ENCODE data around the gene BCS1L.
A peak's percentile ranks its signal among the peaks of the same experiment; 100 is the strongest.

Gene BCS1L, protein sequence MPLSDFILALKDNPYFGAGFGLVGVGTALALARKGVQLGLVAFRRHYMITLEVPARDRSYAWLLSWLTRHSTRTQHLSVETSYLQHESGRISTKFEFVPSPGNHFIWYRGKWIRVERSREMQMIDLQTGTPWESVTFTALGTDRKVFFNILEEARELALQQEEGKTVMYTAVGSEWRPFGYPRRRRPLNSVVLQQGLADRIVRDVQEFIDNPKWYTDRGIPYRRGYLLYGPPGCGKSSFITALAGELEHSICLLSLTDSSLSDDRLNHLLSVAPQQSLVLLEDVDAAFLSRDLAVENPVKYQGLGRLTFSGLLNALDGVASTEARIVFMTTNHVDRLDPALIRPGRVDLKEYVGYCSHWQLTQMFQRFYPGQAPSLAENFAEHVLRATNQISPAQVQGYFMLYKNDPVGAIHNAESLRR

DNA sequence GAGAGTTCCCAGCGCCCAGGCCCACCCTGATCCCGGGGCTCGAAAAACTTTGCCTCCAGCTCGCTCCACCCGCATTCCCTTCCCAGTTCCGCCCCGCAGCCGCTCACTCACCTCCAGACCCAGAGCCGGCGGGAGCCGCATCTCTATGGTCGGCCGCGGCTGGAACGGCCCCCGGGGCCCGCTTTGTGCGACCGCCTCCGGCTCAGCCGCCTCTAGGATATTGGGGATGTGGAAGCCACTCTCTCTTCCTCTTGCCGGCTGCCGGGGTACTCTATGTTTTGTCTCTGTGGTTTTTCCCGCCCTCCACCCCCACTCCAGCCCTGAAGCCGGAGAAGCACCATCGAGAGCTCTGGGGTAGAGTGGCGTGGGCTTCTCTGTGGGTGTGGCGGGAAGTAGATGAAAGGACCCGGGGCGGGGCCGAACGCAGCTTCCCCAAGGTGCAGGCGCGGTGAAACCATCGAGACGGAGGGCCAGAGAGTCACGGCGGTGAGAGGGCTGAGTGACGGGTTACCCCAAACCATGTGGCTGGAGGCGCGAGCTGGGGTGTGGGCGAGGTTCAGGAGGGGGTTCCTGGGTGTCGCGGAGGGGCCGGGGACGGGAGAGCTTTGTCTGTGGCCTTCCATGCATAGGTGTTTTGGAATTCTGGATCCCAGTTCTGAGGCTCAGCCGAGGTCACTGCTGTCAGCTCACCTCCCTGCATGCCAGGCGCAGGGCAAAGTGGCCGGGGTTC, at the start of gene BCS1L, which contains the start of gene ZNF142:
BCS1L (plus strand) TSS at position 426 of the 730 bp plus-strand sequence. CDS start 1,305 bp downstream, outside the sequence.
ZNF142 (minus strand) TSS at position 366 of the 730 bp plus-strand sequence. CDS start 3,194 bp downstream, outside the sequence.
- peak; percentile 93 for DNase-seq (ENCODE audit: low spot score)

DNA sequence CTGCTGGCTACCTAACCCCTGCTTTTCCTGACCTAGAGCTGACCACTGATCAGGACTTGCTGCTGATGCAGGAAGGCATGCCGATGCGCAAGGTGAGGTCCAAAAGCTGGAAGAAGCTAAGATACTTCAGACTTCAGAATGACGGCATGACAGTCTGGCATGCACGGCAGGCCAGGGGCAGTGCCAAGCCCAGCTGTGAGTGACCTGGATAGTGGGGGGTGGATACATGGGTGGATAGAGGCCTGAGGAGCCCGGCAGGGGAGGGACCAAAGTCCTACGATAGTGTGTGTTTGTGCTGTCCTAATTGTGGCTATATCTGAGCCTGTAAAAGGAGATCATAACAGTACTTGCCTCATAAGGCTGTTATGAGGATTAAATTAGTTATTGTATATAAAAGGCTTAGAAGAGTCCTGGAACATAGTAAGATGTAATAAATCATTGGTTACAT, 43.6 kb upstream of the BCS1L start:
- DNase-seq (ENCODE audit: low spot score), result no peak

DNA sequence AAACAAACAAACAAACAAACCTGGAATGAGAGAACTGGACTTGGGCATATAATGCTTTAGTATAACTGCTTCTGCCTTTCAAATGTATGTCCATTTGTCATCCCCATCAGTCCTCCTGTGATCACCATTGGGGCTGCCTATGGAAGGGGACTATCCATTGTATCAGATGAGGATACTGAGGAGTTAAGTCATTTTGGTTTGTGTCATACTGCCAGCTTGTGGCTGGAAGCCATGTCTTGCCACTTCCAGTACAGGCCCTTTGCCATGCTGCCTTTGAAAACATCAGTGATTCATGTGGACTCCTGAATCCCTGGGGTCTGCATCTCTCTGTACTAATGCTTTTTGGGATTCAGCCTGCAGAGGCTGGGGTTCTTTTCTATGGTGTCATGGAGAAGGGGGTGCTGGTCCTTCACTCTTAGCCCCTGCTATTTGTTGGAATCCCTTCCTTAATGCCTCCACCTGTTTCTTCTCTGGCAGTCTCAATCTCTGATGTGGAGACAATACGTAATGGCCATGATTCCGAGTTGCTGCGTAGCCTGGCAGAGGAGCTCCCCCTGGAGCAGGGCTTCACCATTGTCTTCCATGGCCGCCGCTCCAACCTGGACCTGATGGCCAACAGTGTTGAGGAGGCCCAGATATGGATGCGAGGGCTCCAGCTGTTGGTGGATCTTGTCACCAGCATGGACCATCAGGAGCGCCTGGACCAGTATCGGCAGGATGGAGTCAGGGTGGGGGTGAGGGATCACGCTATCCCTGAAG, 41.2 kb upstream of the BCS1L start:
- peak; percentile 49 for DNase-seq (ENCODE audit: low spot score)

DNA sequence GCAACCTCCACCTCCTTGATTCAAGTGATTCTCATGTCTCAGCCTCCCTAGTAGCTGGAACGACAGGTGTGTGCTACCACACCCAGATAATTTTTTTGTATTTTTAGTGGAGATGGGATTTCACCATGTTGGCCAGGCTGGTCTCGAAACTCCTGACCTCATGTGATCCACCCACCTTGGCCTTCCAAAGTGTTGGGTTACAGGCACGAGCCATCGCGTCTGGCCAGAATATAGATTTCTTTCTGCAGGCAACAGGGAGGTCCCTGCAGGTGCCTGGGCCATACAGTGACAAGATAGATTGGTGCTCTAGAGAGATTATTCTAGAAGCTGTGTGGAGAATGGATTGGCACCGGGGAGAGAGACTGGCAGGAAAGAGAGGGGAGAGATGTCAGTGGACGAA, 38.5 kb upstream of the BCS1L start:
- DNase-seq (ENCODE audit: low spot score), result no peak

DNA sequence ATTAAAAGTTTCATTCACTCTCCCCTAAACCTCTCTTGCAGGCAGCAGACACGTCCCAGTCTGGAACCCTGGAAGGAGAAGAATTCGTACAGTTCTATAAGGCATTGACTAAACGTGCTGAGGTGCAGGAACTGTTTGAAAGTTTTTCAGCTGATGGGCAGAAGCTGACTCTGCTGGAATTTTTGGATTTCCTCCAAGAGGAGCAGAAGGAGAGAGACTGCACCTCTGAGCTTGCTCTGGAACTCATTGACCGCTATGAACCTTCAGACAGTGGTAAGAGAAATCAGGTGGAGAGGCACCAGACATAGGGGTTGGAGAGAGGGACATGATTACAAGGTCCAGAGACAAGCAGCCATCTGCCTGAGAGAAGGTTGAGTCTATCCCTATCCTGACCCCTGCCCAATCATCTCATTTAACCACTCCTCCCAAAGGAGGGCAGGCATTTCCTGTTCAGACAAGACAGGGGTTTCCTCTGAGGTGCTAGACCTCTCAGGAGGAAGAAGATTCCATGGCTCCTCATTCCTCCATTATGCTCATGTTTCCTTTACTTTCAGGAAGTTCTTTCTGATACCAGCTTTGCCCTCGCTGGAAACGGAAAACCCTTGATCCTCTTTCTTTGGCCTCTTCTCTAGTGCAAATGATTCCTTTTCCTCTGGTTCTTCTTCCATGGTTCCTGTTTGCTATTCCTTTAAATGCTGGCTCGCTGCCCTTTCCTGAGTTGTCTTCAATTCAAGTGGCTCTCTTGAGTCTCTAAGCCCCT, 36.7 kb upstream of the BCS1L start:
- DNase-seq (ENCODE audit: low spot score), result no peak

DNA sequence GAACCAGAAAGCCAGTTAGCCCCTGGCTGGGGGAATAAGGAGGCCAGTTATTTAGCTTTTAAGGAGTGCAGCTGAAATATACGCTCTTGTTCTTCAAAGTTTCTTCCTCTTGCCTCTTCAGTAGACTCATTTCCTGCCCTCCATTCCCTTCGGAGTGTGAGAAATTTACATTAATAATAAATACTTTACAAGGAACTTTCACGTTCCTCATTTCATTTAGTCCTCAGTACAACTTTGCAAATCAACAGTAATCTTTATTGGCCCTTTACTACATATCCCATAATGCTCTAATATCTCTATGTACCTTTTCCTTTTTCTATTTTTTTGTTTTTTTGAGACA, 36.1 kb upstream of the BCS1L start:
- DNase-seq (ENCODE audit: low spot score), result no peak

DNA sequence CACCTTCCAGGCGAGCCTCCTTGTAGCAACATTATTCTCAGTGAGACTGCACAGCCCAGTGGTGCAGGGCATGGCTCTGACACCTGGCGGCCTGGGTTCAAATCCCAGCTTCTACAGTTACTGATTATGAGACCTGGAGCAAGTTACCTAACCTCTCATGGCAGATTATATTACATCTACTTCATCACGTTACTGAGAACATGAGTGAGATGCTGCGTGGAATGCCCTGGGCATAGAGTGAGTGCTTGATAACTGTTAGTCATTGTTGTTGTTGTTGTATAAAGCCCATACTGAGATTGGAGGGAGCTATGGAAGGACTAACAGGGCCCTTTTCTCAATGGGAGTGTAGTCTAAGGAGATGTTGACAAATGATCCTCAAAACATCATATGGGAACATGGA, 33.1 kb upstream of the BCS1L start:
- no peak for DNase-seq (ENCODE audit: low spot score)

DNA sequence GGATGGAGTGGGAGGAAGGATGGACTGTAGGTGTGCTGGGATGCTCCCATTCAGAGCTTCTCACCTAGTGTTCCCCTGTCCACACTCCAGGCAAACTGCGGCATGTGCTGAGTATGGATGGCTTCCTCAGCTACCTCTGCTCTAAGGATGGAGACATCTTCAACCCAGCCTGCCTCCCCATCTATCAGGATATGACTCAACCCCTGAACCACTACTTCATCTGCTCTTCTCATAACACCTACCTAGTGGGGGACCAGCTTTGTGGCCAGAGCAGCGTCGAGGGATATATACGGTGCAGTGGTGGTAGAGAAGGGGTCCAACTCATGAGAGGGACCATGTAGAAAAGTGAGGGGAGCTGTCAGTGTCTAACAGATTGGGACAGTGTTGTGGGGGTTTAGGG, 31.5 kb upstream of the BCS1L start:
- no peak for DNase-seq (ENCODE audit: low spot score)

DNA sequence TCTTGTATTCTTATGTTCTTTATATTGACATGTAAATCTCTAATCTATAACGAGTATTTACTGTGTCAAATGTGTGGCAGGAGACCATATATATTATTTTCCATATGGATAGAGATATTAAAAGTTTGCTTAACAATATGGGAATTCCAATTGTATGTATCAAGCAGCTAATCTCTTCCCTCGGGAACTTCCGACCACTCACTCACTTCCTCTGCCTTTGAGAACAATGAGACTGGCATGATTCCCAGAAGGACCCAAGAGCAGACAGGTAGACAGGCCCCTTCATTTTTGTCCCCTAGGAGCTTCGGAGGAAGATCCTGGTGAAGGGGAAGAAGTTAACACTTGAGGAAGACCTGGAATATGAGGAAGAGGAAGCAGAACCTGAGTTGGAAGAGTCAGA, 27.6 kb upstream of the BCS1L start:
- DNase-seq (ENCODE audit: low spot score), result no peak

DNA sequence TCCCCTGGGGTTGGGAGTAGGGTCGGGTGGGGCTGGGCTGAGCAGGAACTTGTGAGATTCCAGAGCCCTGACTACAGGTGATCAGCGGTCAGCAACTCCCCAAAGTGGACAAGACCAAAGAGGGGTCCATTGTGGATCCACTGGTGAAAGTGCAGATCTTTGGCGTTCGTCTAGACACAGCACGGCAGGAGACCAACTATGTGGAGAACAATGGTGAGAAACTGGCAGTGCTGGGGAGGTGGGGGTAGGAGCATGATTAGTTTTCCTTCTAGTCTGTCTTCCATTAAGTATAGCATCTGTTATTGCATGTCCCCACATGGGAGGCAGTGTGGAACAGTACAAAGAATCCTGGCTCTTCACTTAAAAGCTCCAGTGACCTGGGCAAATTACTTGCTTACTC, 23.8 kb upstream of the BCS1L start:
- no peak for DNase-seq (ENCODE audit: low spot score)

DNA sequence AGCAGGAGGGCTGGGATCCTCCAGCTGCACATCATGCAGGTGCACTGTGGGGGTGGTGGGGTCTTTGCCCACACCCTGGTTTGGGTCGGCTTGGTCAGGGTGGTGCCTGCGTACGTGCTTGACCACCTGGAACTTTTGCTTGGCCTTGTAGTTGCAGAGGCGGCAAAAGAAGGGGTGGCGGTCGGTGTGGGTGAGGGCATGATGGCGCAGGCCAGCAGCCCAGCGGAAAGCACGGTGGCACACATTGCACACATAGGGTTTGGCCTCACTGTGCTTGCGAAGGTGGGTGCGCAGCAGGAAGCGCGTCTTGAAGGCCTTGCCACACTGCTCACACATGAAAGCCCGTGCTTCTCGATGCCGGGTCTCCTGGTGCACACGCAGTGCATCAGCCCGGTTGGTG, 21.1 kb upstream of the BCS1L start:
- no peak for DNase-seq (ENCODE audit: low spot score)

DNA sequence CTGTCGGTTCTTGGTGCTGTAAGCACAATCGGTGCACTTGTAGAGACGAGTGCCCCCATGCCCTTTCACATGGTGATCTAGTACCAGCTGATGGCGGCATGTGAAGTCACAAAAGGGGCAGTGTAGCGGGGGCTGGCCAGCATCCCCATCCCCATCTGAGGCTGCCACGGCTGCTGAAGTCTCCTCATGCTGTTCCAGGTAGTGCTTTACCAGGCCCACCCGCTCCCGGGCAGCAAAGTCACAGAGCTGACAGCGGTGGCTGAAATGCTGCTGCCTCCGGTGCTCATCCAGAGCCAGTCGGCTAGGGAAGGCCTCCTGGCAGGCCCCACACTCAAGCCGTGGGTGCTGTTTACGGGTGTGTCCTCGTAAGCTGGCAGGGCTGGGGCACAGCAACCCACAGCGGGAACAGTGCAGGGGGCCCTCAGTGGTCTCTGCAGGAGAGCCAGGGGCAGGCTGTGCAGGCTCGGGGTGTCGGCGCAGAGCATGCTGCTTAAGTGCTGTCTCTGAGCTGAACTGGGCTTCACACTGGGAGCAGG, 17.3 kb upstream of the BCS1L start:
- no peak for DNase-seq (ENCODE audit: low spot score)

DNA sequence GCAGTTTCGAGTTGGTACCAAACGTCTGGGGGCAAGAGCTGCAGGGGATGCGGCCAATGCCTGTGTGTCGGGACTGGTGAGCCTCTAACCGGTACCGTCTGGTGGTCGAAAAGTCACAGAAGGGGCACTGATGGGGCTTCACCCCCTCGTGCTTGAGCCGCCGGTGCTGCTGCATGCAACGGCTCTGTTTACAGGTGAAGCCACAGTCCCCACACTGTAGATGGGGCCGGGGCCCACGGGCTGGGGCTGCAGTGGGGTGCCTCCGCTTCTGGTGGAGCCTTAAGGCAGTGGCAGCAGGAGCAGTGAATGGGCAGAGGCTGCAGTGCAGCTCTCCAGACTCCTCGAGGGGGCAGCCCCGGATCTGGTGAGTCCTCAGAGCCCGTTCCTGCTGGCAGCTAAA, 16.7 kb upstream of the BCS1L start:
- no peak for DNase-seq (ENCODE audit: low spot score)

DNA sequence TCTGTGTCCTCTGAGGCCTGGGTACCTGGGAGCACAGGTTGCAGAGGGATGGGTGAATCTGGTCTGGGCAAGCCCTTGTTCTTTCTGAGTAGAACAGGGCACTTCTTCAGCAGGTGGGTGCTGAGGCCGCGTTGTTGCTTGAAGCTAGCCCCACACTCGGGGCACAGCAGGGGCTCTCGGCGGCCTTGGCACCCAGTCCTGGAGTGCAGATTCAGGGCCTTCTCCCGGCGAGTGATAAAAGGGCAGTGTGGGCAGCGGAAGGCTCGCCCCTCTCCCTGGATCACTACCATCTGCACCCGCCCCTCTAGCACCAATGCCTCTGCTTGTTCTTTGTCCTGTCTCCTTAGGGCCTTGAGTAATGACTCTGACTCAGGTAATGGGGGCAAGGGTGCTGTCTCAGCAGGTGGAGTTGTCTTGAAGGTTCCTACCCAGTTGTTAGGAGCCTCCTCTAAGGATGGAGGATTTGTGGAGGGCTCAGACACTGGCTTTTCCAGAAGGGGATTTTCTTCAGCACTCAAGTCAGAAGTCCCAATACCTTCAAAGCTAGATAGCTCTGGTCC, 15.7 kb upstream of the BCS1L start:
- DNase-seq (ENCODE audit: low spot score), result no peak

DNA sequence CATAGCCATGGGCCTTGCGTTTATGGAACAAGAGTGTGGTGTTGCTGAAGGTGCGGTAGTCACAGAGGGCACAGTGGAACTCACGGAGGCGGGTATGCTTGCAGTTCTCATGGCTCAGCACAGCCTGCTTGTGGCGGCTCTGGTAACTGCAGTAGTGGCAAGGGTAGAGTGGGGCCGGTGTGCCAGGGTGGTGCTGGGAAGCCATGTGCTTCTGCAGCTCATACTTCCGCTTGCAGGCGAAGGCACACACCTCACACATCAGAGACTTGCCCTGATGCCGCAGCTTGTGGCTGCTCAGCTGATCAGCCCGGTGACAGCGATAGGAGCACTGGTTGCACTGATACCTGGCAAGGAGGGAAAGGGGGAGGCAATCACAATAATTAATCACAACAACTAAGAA, 14.8 kb upstream of the BCS1L start:
- no peak for DNase-seq (ENCODE audit: low spot score)

DNA sequence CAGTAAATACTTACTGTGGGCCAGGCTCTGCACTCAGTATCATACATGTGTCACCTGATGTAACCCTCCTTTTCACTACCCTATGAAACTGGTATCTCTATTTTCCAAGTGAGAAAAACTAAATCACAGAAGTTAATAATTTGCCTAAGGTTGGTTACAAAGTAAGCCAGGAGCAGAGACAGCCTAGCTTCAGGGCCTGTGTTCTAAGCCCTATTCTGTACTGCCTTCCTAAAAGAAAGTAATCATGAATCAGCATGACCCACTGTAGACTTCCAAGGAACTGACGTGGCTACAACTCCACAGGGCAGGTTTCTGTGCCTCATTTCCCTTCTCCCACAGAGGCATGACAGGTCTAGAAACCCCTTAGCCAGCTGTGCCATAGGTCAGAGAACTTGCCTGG, 14.4 kb upstream of the BCS1L start:
- no peak for DNase-seq (ENCODE audit: low spot score)

DNA sequence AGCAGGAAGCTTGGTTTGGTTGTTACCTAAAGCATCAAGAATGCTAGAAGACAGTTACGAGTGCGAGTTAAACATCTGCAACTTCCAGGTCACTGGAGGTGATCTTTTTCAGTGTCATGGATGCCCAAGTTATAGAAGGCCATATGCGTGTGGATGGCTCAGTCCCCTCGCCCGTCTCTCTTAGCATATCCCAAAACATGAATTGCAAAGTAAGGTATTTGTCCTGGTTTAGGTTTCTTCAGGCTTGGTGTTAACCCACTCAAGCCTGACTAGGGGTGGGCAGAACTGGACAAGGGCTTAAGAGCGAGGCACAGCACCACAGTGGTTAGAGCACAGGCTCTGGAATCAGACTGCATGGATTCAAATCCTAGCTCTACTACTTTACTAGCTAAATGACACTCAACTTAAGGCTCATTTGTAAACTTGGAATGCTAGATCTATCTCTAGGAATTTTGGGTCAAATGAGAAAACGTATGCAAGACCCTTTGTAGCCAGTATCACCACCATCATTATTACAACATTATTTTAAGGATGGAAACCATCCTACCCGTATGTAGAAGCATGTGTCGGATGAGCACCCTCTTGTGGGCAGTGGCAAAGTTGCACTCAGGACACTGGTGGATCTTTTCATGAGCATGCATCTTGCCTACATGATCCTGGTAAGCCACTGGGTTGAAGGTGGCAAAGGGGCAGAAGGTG, 11.2 kb upstream of the BCS1L start:
- peak; percentile 72 for DNase-seq (ENCODE audit: low spot score)

DNA sequence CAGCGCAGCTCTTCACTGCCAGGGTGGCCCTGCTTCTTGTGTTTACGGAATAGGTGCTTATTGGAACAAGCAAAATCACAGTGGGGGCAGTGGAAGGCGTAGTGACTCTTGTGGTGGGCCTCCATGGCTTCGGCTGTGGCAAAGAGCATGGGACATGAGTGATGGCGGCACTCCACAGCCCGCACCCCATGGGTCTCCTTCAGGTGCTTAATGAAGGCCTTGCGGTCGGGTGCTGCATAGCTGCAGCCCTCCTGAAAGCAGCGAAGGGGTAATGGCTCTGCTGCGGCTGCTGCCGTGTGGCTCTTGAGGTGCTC, 10.7 kb upstream of the BCS1L start:
- DNase-seq (ENCODE audit: low spot score), result no peak

DNA sequence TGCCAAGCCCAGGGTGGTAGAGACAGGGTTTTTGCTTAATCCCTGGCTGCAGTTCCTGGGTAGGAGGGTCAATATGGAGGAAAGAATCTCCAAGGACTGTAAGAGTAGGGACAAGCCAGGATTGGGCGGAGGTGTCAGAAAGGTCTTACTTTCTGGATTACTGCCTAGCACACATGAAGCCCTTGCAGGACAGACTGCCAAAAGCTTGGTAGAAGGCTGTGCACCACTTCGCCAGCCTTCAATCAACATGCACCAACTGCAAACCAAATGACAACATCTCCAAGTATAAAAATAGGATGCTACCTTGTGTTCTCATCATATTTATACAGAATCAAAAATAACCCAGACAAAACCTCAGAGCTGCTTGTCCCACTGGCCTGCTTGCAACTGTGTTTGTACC, 3.7 kb upstream of the BCS1L start:
- DNase-seq (ENCODE audit: low spot score), result no peak

DNA sequence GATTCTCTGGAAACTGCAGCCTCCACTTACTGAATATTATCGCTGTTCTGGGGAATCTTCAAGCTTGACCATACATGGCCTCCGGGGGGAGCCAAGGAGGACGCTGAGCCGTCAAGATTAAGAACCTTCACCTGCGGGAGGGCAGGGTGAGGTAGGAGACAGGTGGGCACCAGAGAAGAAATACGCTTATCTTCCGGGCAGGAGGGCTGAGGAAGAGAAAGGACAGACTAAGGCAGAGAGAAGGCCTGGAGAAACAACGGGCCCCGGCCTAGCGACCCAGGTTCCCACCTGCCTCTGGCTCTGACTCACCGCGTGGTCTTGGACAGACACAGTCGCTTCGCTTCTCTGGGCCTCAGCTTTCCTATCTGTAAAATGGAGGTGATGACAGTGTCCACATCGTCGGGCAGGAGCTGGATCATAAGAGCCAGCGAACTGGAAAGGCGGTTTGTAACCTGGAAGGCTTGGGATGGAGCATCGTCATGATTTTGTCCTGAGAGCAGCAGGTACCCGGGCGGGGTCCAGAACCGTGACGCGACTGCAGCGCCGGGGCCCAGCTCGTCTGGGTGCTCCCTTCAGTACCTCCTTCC, 719 bp upstream of the BCS1L start:
- peak; percentile 51 for DNase-seq (ENCODE audit: low spot score)

DNA sequence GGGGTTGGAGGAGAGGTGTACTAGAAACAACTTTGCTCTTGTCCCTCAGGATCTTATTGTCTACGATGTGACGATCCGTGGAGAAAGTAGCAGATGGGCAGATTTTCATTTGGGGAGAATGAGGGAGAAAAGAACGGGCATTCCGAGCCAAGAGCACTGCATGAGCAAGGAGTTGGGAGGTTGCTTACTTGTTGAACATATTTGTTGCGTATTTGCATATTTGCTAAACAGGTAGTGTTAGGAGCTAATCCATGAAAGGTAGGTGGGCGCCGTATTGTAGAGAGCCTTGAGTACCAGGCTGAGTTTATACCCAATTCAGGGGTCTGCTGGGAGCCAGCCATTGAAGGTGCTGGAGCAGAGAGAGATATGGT, 490 bp downstream of the BCS1L start:
- DNase-seq (ENCODE audit: low spot score), result no peak
